HG03571 (cell line): ENCODE data around the gene FAM168B.
"Not testable (repeated sequence)": the region's sequence is repeated elsewhere in the genome, so short reads cannot be mapped to it uniquely, and the experiment has no call there.

Experiments
- ATAC-seq: cut with Tn5 transposase; IDR thresholded peaks from one replicate; pipeline ENCODE4 v1.9.1; 2021; ENCODE audit not compliant: unreplicated experiment

The FAM168B gene

DNA sequence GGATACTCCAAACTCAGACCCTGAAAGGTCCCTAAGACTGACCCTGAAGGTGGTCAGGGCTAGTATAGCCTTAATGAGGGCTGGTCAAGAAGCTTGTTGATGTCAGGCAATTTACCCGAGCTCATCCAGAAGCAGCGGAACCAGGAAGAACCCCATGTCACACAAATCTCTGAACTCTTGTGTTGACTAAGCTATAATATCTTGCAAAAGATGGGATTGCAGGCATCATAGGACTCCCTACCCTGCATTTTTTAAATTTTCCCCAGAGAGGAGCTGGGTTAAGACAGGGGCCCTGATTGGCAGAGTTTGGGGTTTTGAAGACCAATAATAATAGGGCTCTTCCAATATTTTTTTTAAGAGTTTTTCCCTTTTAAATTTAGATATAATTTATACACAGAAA lies 9.9 kb upstream of the FAM168B start:
- ATAC-seq: no peak

DNA sequence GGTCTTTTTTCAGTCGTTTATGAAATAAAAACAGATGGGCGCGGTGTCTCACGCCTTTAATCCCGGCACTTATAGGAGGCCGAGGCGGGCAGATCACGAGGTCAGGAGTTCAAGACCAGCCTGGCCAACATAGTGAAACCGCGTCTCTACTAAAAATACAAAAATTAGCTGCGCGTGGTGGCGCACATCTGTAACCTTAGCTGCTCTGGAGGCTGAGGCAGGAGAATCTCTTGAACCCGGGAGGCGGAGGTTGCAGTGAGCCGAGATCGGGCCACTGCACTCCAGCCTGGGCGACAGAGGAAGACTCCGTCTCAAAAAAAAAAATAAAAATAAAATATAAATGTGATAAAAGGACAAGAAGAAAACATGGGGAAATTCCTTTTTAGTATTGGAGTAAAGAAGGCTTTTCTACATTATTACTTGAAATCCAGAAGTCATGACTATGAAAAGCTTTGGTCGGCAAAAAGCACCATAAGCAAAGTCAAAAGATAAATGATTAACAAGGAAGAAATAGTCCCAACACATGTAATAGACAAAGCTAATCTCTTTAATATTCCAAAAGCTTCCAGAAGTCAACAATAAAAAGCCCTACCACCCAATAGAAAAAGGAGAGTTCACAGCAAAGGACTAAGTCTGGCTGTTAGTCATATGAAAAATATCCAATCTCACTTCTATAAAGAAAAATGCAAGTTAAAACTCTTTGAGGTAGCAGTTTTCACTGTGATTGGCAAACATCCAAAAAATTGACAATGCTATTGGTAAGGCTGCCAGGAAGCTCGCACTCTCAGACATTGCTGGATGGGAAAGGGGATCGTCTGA lies 1.4 kb upstream of the FAM168B start:
- ATAC-seq: no peak

DNA sequence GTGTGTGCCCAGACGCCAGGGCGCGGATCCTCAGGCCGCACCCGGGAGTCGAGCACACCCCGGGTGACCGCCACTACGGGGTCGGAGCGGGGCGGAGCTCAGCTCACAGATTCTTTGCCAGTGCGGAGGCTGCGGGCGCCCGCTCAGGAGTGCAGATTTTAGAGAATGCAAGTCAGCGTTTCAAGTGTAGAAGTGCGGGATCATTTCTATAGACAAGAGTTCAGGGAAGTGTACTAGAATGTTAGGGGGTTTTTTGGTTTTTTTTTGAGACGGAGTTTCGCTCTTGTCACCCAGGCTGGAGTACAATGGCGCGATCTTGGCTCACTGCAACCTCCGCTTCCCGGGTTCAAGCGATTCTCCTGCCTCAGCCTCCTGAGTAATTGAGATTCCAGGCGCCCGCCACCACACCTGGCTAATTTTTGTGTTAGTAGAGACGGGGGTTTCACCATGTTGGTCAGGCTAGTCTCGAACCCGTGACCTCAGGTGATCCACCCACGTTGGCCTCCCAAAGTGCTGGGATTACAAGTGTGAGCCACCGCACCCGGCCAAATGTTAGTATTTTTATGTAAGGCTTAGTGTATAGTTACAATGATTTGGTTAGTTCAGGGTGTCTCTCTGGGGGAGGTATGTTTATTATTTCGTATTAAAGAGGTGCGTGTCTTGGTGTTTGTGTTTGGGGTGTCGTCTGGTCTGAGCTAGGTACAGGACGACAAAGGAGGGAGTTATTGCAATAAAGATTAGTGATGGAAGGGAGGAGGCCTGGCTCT lies 619 bp upstream of the FAM168B start:
- peak; percentile 66 for ATAC-seq

DNA sequence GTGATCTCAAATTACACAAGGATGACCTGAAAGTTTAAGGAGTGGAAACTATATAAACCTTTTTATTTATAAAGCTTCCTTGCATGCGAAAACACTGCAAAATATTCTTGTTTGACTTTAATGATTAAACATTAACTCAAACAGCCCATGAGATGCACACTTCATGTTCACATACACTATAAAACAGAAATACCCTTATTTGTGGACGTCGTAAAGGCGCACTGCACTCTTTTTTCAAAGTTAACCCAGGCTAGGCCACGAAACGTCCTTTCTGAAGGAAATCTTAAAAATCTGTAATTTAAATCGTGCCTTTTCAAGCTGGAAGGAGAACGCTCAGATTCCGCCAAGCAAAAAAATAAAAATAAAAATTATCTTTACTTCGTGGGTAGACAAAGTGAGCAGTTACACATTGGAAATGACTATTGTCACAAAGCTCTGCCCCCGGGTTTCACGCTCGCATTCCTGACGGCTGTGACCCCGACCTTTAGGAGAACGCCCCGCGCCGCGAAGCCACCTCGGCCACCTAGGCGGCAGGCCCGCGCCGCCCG lies 728 bp downstream of the FAM168B start:
- ATAC-seq: no peak

DNA sequence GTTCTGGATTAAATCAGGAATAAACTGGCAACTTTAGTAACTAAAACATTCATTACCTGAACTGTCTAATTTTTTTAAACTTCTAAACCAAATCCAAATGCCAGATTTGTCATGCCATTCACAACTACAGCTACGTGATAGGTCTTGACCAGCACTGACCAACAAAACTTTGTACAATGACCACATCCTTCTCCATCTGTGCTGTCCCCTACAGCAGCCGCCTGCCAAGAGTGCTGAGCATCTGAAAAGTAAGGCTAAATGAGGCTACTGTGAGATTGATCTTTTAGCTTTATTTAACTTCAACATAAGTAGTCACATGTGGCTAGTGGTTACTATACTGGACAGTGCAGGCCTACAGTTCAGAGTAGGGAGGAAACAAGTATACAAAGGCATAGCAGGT lies 7.6 kb downstream of the FAM168B start:
- ATAC-seq: no peak

DNA sequence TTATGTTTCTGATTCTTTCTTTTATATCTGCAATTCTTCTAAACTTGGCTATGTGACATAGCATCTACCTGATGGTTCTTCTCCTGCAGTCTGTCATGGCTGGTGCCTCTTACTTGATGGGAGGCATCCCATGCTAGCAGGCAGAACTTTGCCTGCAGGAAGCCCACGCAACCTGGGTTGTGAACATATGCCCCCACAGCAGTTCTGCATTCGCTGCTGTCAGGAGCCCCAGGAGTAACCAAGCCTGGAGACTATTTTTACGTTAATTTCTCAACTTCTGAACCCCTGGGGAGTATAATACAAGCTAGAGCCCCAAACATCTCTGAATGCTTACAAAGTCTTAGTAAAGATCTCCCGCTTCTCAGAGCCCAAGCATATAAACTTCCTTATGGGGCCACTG lies 12.1 kb downstream of the FAM168B start:
- ATAC-seq: no peak

DNA sequence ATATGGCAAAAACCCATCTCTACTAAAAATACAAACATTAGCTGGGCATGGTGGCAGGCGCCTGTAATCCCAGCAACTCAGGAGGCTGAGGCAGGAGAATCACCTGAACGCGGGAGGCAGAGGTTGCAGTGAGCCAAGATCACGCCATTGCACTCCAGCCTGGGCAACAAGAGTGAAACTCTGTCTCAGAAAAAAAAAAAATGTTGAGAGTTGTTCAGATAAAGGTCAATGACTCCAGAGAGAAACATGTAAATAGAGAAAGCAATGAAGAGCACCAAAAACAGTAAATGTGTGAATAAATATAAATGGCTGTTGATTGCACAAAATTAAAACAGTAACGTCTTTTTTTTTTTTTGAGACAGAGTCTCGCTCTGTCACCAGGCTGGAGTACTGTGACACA lies 13.3 kb downstream of the FAM168B start:
- ATAC-seq: not testable (repeated sequence)

DNA sequence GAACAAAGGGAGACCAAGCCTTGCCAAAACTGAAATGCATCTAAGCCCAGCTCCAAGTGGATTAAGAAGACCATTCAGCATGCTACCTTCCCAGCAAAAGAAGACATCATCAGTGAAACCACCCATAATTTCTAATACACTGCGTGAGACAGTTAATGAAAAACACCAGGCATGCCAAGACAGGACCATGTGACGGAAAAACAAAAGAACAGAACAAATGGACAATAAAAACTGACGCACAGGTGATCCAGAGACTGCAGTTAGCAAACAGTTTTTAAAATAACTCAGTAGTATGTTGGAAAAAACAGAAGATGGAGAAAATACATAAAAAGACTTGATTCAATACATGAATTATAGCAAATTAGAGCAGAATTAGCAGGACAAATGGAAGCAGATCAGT lies 15.3 kb downstream of the FAM168B start:
- ATAC-seq: no peak

DNA sequence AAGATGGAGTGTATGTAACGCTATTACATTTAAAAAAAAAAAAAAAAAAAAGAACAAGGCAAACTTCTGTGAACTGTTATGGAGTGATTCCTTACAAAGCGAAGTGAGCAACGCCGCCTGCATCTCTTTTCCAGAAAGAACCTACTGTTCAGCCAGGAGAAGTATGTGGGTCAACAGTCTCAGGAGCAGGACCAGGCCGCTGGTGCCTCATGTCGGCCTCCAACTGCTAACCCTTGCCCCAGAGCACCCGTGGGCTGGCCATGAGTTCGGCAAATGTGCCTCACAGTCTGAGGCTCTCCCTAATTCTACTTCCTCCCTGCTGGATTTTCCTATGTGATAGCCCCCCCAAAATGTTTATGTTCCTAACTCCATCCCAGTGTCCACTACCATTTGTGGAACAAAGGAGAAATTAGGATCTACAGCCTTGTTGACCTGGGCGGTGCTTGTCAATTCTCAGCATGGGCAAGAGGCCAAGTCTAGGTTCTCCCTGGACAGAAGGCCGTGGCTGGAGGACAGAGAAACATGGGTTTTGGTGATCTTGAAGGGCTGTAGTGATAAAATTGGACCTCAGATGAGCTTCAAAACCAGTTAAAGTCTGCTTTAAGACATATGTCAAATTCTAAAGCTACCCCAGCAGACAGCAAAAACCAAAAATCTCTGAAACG lies 15.9 kb downstream of the FAM168B start:
- ATAC-seq: no peak

DNA sequence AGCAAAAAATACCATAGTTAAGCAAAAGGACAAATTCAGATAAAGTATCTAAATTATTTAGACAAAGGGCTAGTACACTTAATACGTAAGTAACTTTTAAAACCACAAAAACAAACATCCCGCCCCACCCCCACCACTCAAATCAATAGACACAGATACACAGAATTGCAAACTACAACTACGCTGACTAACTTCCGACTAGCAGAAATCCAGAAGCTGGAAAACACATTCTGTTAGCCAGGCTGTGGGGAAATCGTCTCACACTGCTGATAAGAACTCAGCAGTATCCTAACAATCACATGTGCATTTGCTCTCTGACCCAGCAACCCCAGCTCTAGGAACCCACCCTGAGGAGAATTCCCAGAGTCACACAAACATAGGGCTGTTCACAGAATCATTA lies 16.6 kb downstream of the FAM168B start:
- ATAC-seq: no peak

DNA sequence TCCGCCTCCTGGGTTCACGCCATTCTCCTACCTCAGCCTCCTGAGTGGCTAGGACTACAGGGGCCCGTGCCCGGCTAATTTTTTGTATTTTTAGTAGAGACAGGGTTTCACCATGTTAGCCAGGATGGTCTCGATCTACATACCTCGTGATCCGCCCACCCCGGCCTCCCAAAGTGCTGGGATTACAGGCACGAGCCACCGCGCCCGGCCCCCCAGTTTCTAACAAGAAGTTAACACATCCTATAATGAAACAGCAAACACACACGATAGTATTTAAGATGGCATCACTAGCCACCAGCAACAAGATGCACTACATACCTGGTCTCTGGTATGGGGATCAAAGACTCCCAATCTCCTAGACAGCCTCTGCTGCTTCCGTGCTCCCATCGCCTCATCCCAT lies 17.7 kb downstream of the FAM168B start:
- ATAC-seq: not testable (repeated sequence)

DNA sequence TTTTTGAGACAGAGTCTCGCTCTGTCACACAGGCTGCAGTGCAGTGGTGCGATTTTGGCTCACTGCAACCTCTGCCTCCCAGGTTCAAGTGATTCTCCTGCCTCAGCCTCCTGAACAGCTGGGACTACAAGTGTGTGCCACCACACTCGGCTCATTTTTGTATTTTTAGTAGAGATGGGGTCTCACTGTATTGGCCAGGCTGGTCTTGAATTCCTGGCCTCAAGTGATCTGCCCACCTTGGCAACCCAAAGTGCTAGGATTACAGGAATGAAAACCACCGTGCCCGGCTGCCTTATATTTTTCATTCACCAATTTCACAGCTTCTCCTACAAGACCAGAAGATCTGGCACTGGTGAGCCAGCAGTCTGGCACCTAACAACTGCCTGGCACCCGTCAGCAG lies 25.1 kb downstream of the FAM168B start:
- ATAC-seq: not testable (repeated sequence)

DNA sequence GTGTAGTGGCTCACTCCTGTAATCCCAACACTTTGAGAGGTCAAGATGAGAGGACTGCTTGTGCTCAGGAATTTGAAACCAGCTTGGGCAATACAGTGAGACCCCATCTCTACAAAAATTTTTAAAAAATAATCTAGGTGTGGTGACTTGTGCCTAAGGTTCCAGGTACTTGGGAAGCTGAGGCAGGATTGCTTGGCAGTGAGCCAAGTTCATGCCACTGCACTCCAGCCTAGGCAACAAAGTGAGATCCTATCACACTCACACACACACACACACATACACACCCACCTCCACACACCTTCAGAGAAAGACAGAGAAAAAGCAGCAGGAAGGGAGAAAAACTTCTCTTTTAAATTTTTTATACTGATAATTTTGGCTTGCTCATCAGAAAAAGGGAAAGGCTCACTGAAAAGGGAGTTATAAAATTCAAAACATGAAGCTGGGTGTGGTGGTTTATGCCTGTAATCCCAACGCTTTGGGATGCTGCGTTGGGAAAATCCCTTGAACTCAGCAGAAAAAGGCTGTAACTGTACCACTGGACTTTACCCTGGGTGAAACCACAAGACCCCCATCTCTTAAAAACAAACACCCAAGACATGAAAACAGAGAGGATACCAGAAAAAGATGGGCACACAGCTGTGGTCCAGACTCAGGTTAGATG lies 25.7 kb downstream of the FAM168B start:
- ATAC-seq: no peak

DNA sequence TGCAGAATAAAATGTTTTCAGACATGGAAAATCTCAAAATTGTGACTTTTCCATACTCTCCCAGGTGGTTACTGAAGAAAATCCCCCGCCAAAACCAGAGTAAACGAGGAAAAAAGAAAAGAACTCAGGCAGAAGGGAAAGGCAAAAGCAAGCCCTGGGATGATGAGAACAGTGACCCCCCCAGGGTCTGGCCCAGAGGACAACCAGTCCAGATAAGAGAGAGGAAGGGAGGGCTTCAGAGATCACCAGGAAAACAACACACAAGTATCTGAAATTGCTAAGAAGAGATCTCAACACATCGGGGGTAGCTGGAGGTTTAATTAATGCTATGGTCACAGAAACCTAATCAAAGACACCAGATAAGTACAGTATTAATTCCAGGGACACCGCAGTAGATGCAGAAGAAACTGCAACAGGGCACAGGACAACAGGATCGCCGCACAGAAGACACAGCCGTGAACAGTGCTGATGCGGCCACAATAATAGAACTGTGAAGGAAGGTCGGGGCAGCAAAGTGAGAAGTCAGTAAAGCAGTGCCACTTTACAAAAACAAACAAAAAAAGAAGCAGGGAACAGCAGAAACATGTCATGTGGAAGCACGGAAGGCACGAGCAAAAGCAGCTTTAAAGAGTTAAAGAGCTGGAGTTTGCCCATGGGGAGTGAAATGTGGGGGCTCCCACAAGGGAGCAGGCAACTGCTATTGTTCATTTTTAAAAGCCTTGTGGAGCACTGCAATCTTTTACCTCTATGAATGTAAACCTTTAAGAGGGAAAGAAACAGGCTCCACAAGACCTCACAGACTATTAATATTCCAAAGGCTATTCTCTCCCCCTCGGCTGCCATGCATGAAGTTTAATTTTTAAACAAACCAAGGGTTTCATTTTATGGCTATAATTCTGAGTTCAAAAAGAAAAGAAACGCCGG lies 28.4 kb downstream of the FAM168B start:
- ATAC-seq: no peak

DNA sequence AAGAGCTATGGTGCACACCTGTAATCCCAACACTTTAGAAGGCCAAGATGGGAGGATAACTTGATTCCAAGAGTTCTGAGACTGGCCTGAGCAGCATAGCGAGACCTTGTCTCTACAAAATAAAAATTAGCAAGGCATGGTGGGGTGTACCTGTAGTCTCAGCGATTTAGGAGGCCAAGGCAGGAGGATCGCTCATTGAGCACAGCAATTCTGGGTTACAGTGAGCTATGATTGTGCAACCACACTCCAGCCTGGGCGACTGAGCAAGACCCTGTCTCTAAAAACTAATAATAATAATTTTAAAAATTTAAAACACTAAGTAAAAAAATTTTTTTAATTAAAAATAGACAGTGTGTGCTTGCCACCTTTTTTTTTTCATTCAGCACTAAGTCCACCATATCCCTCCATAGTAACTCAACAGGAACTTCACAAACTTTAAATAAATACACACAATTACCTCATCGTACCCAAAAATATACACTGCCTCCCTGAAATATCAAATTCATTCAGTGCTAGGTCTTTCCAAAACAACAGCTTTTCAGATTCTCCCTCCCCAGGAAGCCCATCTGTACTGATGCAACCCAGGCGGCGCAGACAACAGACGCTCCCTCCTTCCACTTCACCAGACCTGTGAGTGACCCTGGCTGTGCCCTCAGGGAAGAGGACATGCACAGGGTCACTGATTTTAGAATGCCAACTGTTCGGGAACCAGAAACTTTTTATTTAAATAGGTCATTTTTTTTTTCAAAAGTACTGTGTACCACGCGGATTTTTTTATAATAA lies 29.6 kb downstream of the FAM168B start:
- no peak for ATAC-seq

DNA sequence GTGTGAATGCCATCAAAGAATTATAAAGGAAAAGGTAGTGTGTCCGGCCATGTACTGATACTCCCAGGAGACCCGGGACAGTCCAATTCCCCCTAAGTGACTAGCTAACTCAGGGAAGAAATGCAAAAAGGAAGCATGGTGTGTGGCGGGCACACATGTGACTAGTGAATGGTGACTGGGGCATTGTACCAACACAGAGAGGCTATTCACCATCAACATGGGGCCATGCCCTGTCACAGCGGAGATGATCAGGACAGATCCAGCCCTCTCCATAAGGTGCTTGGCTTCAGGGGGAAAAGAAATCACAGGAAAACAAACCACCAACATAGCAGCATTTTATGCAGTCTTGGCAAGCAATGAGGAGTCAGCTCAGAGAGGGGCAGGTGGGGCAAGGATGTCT lies 34.3 kb downstream of the FAM168B start:
- no peak for ATAC-seq

DNA sequence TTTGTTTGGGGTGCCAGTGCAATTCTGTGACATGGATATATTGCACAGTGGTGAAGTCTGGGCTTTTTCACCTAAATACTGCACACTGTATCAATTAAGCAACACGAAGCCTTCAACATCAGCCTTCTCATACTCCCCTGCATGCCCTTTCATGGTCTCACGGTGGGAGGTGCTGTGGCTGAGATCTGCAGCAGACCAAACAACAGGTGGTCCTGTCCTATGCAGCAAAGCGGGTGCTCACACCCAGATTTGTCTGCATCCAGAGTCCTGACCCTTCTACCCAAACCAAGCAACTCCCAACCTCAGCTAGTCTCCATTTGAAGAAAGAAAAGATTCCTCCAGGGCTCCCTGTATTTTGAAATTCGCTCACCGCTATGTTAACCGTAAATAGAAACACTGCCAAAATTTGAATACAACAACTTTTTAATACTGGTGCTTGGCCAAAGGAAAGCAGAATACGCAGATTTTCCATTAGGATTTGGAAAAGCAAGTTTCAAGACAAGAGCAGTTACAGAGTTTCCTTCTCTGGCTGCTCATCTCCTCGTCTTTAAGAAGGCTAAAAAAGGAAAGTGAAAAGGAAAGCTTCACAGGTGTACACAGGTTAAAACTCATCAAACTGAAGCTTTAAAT lies 34.9 kb downstream of the FAM168B start:
- no peak for ATAC-seq

DNA sequence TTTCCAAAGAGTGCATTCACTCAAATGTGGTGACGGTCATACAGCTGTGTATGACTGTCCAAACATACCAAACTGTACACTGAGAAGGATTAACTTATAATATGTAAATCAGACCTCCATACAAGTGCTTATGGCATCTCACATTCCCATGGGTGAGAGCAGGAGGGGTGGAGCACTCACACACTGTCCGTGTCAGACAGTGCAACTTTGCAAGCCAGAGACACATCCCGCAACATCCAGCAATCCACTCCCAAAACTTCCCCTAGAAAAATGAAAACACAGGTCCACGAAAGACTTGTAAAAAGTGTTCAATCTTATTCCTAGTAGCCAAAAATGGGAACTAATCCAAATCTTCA lies 36.4 kb downstream of the FAM168B start:
- no peak for ATAC-seq
